GM19043 (cell line): Measurements from ENCODE around the gene PLCZ1.

Experiments
- ATAC-seq: cut with Tn5 transposase; IDR thresholded peaks from one replicate; pipeline ENCODE4 v1.9.1; 2021; ENCODE audit warnings: low read depth; ENCODE audit not compliant: unreplicated experiment

The PLCZ1 gene

DNA sequence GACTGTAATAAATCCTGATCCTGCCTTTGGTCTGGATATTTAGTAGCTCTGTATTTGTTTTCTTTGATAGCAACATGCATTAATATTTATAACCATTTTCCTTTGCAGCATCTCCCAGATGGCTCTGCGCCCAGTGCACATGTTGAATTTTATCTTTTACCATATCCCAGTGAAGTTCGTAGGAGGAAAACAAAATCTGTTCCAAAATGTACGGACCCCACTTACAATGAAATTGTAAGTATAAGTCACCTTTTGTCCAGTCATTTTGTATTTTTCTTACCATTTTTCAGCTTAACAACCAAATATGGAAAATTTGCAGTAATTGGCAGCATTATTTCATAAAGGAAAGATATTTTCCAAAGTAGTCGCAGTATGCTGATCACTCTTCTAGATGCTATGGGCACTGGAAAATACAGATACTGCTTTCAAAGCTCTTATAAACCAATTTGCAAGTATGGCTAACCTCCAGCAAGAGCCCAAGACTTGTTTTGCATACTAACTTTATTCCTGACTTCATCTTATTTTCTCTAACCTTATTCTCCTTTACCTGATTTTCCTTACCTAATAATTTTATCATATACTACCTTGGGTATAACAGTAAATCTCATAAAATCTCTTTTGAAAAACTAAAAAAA, 97.4 kb downstream of the PLCZ1 start:
- no peak for ATAC-seq

DNA sequence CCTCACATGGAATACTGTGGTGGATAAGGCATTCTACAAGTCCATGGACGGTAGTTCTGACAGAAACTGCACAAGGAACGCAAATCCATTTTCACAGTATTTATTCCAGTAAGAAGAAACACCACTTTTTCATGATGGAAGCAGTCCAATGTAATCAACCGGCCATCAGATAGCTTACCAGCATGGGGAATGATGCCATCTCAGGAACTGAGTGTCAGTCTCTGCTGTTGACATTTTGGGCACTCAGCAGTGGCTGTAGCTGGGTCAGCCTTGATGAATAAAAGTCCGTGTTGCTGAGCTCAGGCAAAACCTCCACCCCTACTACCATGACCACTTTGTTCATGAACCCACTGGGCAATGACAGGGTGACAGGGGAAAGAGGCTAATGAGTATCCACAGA, 103.4 kb downstream of the PLCZ1 start:
- ATAC-seq: no peak
